ENCODE data around the gene FGR.

- TF ChIP-seq POLR2A (IDR thresholded peaks at IDR 0.05) (no peak), EP300 (IDR thresholded peaks at IDR 0.05) (no peak), POLR2AphosphoS5 (IDR thresholded peaks at IDR 0.05) (no peak)
- TF ChIP-seq, protein P1, sequence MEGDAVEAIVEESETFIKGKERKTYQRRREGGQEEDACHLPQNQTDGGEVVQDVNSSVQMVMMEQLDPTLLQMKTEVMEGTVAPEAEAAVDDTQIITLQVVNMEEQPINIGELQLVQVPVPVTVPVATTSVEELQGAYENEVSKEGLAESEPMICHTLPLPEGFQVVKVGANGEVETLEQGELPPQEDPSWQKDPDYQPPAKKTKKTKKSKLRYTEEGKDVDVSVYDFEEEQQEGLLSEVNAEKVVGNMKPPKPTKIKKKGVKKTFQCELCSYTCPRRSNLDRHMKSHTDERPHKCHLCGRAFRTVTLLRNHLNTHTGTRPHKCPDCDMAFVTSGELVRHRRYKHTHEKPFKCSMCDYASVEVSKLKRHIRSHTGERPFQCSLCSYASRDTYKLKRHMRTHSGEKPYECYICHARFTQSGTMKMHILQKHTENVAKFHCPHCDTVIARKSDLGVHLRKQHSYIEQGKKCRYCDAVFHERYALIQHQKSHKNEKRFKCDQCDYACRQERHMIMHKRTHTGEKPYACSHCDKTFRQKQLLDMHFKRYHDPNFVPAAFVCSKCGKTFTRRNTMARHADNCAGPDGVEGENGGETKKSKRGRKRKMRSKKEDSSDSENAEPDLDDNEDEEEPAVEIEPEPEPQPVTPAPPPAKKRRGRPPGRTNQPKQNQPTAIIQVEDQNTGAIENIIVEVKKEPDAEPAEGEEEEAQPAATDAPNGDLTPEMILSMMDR (IDR thresholded peaks at IDR 0.05), result no peak
Observed at GRCh38 chr1:27604579-27605299, 30.2 kb downstream of the FGR start.
